ENCODE data around the gene ARF4. TPM values are rescaled to one million over a fixed set of nuclear protein-coding genes. Genes with fewer than 3 reads are reported as not detected.

ARF4 gene
- total and polyA plus RNA-seq, 10 of the 15 experiments (the other 5 are each of a cell fraction or from before 2014, with no cell fraction given): 66.2 to 283 (median 128) TPM

DNA sequence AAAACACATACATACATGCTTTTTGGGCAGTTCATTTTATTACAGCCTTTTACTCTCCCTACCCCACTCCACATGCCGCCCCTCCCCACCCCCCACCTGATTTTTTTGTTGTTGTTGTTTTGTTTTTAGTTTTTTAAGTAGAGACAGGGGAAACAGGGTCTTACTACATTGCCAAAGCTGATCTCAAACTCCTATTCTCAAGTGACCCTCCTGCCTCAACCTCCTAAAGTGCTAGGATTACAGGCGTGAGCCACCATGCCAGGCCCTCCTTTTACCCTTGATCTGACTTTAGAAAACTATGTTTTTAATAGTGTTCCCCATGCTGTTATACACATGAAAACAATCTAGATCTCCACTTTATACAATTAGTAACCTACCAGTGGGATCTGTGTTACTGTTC is 26.3 kb downstream of the ARF4 start (continued):
- TF ChIP-seq FOS (IDR thresholded peaks at IDR 0.05; ENCODE audit: borderline replicate concordance, extremely low read depth, insufficient read length) (no peak), HCFC1 (IDR thresholded peaks at IDR 0.05; ENCODE audit: low read length) (no peak), ZZZ3 (IDR thresholded peaks at IDR 0.05; ENCODE audit: control insufficient read depth, insufficient read length, low read depth) (no peak), EGR1 (IDR thresholded peaks at IDR 0.05; ENCODE audit: borderline replicate concordance in 1 of 2, low read depth in 2 of 2, low read length in 2 of 2) (no peak)
- TF ChIP-seq, protein P1, sequence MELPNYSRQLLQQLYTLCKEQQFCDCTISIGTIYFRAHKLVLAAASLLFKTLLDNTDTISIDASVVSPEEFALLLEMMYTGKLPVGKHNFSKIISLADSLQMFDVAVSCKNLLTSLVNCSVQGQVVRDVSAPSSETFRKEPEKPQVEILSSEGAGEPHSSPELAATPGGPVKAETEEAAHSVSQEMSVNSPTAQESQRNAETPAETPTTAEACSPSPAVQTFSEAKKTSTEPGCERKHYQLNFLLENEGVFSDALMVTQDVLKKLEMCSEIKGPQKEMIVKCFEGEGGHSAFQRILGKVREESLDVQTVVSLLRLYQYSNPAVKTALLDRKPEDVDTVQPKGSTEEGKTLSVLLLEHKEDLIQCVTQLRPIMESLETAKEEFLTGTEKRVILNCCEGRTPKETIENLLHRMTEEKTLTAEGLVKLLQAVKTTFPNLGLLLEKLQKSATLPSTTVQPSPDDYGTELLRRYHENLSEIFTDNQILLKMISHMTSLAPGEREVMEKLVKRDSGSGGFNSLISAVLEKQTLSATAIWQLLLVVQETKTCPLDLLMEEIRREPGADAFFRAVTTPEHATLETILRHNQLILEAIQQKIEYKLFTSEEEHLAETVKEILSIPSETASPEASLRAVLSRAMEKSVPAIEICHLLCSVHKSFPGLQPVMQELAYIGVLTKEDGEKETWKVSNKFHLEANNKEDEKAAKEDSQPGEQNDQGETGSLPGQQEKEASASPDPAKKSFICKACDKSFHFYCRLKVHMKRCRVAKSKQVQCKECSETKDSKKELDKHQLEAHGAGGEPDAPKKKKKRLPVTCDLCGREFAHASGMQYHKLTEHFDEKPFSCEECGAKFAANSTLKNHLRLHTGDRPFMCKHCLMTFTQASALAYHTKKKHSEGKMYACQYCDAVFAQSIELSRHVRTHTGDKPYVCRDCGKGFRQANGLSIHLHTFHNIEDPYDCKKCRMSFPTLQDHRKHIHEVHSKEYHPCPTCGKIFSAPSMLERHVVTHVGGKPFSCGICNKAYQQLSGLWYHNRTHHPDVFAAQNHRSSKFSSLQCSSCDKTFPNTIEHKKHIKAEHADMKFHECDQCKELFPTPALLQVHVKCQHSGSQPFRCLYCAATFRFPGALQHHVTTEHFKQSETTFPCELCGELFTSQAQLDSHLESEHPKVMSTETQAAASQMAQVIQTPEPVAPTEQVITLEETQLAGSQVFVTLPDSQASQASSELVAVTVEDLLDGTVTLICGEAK (IDR thresholded peaks at IDR 0.05; ENCODE audit: borderline replicate concordance): no peak

DNA sequence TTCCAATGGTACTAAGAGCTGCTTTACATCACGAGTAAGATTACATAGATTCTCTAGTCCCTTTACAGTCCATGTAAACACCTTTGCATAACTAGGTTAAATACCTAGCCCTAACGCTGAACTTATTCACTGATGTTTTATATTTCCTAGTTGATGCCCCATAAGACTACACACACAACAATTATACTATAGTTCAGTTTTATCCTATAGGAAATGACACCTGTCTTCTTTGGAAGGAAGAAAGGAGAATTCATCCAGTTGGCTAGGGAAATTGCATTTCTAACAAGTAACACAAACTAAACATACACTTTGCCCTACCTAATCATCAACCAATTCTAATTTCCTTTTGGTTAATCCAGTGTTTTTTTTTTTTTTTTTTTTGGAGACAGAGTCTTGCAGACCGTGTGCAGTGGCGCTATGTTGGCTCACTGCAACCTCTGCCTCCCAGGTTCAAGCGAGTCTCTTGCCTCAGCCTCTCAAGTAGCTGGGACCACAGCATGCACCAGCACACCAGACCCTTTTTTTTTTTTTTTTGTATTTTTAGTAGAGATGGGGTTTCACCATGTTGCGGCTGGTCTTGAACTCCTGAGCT is 27.2 kb downstream of the ARF4 start:
- Histone ChIP-seq H3K79me2 (ENCODE audit: control insufficient read depth, insufficient read depth, low read length) (no peaks in the 10 kb centered on the region), H3K9me3 (replicated peaks; ENCODE audit: control insufficient read depth, insufficient read depth, low read length) (no peaks in the 10 kb centered on the region), H3K9ac (ENCODE audit: control insufficient read depth, insufficient read depth, low read length) (no peak overlapping the region), H3K4me1 (ENCODE audit: control insufficient read depth, insufficient read depth, low read length) (no peaks in the 10 kb centered on the region), H3K36me3 (ENCODE audit: control insufficient read depth in 2 of 2, insufficient read depth in 2 of 2, low read length in 1 of 2) (peaks cover 3 to 12% of the 10 kb centered on the region in 2 experiments; a peak in 2 of 4 replicates), H2AFZ (ENCODE audit: control insufficient read depth, low read depth, low read length) (no peak overlapping the region), H3K27ac (ENCODE audit: control insufficient read depth, insufficient read depth) (no peak overlapping the region), H3K27me3 (replicated peaks in 1 of 2; ENCODE audit: control insufficient read depth in 2 of 2, insufficient read depth in 2 of 2, low read length in 1 of 2) (no peaks in the 10 kb centered on the region), H3K4me3 (no peak overlapping the region), H3K4me2 (ENCODE audit: control insufficient read depth, insufficient read depth) (no peak overlapping the region), H4K20me1 (ENCODE audit: control insufficient read depth, insufficient read depth) (no peaks in the 10 kb centered on the region; the same call in 1 of the 2 replicates)
- DNase-seq (ENCODE audit: low read depth, low spot score) (no peak), FAIRE-seq (no peak), ATAC-seq (no peak)
- no TSS peak for BruUV-seq (replicated peaks)
- SMC1A ChIA-PET (ENCODE audit: uncharacterized antibody, unreplicated experiment): no interaction called here
- POLR2A ChIA-PET: interaction anchor here (0.6 to 0.7 kb wide), 6 partner anchors 79 to 890 kb away, joined by 3 to 11 read pairs (median 4); no protein-coding TSS in a partner anchor
- RAD21 ChIA-PET (ENCODE audit: unreplicated experiment): no interaction called here
- CTCF ChIA-PET: no interaction called here
- intact Hi-C loops (cut with micrococcal nuclease; ENCODE audit: unreplicated experiment) (loop anchor here (10.0 kb wide), 1 partner anchor 395 kb away; no protein-coding TSS in a partner anchor), in situ Hi-C loops (cut with MboI) (no loop called here)
- TF ChIP-seq SMARCA5 (IDR thresholded peaks at IDR 0.05) (no peak), GATAD2B (conservative IDR thresholded peaks at IDR 0.05; ENCODE audit: low read depth) (no peak), PAX5 (IDR thresholded peaks at IDR 0.05; ENCODE audit: borderline replicate concordance, low read depth, low read length) (no peak), SUPT20H (IDR thresholded peaks at IDR 0.05; ENCODE audit: borderline replicate concordance, control insufficient read depth, low read depth, low read length) (no peak), ATF7 (IDR thresholded peaks at IDR 0.05; ENCODE audit: low read depth) (no peak), SRF (IDR thresholded peaks at IDR 0.05; ENCODE audit: low read depth in 2 of 2, low read length in 2 of 2) (no peak), EED (IDR thresholded peaks at IDR 0.05; ENCODE audit: low read depth) (no peak), TAF1 (IDR thresholded peaks at IDR 0.05; ENCODE audit: borderline replicate concordance, low read depth, low read length) (no peak), MXI1 (IDR thresholded peaks at IDR 0.05; ENCODE audit: low read depth, low read length) (no peak)
- TF ChIP-seq, protein P2, sequence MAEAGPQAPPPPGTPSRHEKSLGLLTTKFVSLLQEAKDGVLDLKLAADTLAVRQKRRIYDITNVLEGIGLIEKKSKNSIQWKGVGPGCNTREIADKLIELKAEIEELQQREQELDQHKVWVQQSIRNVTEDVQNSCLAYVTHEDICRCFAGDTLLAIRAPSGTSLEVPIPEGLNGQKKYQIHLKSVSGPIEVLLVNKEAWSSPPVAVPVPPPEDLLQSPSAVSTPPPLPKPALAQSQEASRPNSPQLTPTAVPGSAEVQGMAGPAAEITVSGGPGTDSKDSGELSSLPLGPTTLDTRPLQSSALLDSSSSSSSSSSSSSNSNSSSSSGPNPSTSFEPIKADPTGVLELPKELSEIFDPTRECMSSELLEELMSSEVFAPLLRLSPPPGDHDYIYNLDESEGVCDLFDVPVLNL (IDR thresholded peaks at IDR 0.05; ENCODE audit: low read depth, low read length): no peak
- WGBS (ENCODE audit: insufficient coverage, insufficient replicate concordance, low lambda C conversion rate, missing lambda C conversion rate): 78% methylated on average over 2 of the region's 6 CpGs
